HG02571 (cell line): ENCODE data around the gene YIF1B.

ENCODE experiments used
- ATAC-seq: cut with Tn5 transposase; IDR thresholded peaks from one replicate; pipeline ENCODE4 v1.9.1; 2021; ENCODE audit warnings: mild to moderate bottlenecking, moderate library complexity; ENCODE audit not compliant: unreplicated experiment

The YIF1B gene

DNA sequence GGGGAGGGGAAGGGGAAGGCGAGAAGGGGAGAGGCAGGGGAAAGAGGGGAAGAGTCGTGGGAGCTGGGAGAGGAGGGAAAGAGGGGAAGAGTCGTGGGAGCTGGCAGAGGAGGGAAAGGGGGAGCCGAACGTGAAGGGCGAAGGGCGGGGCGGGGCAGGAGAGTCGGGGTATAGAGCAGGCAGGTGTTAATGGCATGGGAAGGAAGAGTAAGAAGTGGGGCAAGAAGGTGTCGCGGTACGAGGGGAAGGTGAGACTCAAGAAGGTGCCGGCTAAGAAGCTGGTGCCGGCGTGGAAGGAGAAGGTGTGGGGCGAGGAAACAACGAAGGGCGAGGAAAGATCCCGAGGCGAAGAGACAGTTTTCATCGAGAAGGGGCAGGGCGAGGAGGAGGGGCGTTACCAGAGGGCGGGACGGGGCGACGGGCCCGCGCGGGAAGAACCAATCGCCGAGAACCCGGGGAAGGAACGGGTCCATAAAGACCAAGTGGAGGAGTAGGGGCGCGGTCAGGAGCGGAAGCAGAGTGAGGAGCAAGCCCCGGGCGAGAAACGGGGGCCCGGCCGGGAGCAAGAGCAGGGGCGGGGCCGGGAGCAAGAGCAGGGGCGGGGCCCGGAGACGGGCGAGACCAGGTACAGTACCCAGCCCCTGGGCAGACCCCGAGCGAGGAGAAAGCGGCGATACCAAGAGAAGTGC lies 20.3 kb upstream of the YIF1B start:
- peak; percentile 69 for ATAC-seq

DNA sequence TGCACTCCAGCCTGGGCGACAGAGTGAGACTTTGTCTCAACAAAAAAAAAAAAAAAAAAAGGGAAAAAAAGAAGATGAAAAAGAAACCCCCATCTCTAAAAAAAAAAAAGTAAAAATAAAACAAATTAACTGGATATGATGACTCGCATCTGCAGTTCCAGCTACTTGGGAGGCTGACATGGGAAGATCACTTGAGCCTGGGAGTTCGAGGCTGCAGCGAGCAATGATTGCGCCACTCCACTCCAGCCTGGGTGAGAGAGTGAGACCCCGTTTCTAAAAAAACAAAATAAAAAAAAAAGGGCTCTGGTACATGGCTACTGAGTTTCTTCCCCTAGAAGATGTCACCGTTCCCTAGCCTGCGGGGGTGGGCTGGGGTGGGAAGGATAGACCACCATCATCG lies 17.5 kb upstream of the YIF1B start:
- no peak for ATAC-seq

DNA sequence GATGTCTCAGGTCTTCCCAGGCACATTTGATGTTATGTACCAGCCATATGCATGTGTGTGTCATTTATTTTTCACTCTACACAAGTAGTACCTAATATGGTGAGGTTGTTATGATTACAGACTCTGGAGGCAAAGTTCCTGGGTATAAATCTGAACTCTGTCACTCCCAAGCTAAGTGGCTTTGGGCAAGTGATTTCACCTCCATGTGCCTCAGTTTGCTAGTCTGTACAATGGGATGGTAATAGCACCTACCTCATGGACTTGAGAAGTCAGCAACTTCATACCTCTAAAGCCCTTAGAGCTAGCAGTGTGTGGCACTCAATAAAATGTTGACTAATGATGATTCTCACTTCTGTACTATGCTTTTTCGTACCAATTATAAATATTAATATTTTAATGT lies 16.0 kb upstream of the YIF1B start:
- ATAC-seq = no peak

DNA sequence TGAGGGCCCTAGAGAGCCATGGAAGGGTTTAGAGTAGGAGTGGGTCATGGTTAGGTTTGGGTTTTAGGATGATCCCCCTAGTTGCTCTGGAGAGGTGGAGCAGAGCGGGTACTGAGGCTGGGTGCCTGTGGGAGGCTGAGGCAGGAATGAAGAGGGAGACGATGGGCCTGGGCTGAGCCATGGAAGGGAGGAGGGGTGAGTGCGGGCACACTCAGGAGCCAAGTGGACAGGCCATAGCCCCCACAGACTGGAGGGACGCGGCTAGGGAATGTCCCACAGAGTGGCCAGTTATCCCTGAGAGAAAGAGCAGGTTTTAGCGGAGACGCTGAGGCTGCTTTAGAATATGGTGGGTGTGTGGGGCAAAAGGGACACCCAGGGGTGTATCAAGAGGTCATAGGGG lies 13.9 kb upstream of the YIF1B start:
- ATAC-seq = no peak

DNA sequence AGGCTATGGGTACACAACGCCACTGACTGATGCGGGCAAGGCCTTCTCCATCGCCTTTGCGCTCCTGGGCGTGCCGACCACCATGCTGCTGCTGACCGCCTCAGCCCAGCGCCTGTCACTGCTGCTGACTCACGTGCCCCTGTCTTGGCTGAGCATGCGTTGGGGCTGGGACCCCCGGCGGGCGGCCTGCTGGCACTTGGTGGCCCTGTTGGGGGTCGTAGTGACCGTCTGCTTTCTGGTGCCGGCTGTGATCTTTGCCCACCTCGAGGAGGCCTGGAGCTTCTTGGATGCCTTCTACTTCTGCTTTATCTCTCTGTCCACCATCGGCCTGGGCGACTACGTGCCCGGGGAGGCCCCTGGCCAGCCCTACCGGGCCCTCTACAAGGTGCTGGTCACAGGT lies 10.8 kb upstream of the YIF1B start:
- ATAC-seq = no peak

DNA sequence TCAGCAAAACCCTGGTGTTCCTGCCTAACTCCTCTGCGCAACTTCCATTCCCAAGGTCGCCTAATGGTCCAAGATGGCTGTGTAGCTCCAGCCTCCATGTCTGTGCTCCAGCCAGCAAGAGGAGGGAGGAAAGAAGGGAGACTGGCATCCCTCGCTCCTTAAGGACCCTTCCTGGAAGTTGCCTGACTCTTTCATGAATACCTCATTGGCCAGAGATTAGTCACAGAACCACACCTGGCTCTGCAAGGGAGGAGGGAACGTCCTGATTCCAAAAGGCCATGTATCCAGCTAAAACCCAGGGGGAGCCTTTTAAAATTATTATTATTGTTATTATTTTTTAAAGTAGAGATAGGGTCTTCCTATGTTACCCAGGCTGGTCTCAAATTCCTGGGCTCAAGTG lies 8.7 kb upstream of the YIF1B start:
- ATAC-seq = no peak

DNA sequence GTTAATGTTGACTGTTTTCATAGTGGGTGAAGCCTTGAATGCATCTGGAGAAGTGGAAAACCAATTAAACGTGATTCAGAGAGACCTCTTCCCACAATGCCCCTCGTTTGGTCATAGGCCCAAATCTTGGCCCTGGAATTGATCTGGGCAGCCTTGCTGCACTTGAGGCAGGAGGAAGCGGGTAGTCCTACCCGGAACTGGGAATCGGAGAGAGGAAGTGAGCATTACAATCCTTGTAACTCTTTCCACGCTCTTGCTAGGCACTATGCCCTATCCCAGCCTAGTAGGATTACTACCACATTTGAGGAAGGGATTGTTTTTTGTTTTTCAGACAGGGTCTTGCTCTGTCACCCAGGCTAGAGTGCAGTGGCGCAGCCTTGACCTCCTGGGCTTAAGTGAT lies 7.5 kb upstream of the YIF1B start:
- ATAC-seq = no peak

DNA sequence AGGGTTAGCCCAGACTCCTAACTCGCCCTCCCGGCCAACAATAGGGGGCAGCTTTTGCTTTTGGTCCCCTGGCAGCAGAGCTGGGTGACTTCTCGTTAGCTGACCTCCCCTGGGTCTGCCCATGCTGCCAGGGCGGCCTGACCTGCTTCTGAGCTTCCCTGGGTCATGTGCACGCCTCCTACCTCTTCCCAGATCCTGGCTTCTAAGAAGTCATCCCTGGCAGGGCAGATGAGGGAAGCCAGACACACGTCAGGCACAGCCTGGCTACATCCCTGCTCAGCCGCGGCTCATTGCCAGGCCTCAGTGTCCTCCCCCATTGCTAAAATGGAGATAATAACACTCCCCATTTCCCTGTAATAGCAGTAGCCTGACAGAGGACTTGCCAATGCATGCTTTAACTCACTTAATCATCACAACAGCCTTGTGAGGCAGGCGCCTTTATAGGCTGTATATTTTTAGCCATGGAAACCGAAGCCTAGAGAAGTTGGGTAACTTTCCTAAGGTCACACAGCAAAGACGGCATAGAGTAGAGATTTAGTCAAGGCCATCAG lies 6.0 kb upstream of the YIF1B start:
- no peak for ATAC-seq

DNA sequence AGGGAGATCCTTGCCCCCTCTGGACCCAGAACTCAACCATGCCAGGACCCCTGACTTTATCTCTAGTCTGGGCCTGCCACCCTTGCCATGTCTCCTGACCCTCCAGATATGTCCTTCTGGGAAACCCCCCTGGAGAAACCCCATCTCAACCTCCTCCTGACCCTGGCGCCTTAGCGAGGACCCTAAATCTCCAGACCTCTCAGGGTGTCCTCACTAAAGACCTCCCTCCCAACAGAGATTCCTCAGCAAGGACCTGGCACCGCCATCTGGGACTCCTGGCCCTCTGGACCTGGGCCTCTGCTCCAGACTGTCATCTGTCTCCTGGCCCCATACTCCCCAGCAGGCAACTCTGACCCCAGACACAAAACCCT lies 5.2 kb upstream of the YIF1B start:
- no peak for ATAC-seq

DNA sequence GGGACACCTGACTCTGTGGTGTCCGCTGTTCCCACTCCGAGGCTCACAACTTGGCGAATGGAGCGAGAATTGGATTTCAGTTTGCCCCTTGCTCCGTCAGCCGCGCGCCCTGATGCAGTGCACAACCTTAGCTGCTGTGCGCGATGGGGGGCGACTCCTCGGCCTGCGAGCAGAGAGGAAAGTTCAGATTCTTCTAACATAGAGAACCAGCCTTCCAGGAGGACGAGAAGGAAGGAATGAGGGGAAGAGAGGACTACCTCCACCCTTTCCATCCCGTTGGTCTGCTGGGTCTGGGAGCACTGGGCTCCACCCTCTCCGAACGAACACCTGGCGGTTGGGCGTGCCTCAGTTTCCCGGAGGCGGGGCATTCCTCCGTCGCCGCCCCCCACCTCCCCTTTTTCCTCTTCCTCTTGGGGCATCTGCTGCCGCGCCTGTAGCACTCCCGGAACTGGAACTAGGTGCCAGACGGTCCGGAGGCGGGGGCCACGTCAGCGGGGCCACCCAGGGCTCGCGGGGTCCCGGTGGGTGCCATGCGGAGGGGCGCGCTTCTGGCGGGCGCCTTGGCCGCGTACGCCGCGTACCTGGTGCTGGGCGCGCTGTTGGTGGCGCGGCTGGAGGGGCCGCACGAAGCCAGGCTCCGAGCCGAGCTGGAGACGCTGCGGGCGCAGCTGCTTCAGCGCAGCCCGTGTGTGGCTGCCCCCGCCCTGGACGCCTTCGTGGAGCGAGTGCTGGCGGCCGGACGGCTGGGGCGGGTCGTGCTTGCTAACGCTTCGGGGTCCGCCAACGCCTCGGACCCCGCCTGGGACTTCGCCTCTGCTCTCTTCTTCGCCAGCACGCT lies 3.9 kb upstream of the YIF1B start, which contains the start of gene KCNK6:
Gene KCNK6 (plus strand): TSS at position 425 of the 838 bp plus-strand sequence. CDS start 106 bp downstream, at position 531.
- ATAC-seq = no peak

DNA sequence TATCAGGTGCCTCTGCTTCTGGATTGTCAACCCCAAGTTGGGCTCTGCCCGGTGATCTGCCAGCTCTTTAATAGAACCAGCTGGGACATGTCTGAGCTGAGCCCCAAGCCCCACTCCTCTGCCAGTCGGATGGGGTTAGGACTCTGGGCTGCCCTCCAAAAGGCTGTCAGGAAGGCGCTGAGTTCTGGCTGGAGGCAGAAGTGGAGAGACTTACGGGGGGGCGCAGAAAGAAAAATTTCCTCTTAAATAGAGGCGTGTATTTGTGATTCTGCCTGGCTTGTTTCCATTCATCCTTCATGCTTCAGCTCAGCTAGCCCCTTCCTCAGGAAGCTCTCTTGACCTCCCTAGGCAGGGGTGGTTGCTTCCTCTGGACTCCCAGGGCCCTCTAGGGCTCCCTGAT lies 2.9 kb upstream of the YIF1B start:
- ATAC-seq = no peak

DNA sequence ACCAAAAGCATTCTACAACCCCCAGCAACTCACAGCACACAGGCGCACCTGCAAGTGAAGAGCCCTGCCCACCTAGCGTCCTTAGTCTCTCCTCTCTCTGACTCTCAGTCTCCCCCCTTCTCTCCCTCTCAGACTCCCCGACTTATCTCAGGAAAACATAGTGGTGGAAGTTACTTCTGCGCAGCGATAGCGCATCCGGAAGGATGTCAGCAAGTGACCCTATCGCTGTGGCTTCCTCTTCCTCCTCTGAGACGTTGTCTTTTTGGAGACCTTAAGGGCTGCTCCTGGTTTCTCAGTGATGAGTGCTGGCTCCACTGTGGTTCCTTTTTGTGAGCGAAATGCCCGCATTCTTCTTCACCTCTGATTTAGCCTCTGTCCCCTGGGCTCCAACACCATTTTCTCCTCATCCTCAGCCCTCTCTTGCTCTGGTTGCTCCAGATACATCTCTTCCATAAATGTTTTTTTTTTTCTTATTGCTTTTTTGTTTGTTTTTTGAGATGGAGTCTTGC lies 1.4 kb upstream of the YIF1B start:
- no peak for ATAC-seq

DNA sequence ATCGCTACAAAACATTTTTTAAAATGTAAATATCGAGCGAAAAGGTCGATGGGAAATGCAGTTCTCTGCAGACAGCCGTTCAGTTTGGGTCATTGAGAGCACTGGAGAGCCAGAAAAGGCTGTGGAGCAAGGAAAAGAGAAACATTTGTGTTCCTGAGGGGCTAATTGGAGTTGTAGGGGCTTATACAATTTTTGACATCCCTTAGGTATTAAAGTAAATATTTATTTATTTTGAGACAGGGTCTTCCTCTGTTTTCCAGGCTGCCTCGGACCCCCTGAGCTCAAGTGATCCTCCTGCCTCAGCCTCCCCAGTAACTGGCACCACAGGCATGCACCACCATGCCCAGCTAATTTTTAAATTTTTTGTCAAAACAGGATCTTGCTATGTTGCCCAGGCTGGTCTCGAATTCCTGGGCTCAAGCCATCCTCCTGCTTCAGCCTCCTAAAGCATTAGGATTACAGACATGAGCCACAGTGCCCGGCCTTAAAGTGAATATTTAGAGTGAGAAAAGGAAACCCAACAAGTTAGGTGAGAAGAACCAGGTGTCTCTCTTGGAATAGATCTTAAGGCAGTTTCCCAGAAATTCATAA lies 825 bp upstream of the YIF1B start:
- no peak for ATAC-seq

DNA sequence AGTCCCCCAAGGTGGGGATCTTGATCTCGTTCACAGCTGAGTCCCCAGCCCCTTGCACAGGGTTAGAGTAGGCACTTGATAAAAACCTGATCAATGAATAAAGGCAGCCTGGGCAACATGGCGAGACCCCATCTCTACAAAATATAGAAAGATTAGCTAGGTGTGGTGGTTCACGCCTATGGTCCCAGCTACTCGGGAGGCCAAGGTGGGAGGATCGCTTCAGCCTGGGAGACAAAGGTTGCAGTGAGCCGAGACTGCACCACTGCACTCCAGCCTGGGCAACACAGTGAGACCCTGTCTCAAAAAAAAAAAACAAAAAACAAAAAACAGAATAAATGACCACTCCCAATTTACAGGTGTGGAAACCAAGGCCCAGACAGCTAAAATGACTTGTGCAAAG lies 4.8 kb downstream of the YIF1B start:
- no peak for ATAC-seq

DNA sequence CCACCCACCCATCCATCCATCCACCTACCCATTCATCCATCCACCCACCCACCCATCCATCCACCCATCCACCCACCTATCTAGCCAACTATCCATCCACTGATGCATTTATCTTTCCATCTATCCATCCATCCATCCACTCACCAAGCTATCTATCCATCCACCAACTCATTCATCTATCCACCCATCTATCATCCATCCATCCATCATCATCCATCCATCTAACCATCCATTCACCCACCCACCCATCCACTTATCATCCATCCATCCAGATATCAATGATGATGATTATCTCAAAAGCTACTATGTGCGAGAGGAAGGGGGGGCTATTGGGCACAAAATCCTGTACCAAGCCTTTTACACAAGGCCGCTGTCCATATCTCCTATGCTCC lies 5.5 kb downstream of the YIF1B start:
- no peak for ATAC-seq

DNA sequence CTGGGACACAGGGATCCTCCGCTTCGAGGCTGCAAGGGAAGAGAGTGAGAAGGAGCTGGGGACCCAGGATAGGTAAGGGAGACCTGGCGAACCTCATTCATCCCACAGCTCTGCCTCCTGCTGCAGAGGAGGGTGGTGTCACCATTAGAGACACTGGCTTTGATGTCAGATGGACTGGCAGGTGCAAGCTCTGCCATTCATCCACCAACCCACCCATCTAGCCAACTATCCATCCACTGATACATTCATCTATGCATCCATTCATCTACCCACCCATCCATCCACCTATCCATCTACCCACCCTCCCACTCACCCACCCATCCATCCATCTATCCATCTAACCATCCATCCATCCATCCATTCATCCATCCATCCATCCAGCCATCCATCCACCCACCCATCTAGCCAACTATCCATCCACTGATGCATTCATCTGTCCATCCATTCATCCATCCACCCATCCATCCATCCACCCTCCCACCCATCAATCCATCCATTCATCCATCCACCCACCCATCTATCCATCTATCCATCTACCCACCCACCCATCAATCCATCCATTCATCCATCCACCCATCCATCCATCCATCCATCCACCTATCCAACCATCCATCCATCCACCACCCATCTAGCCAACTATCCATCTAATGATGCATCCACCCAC lies 6.0 kb downstream of the YIF1B start:
- no peak for ATAC-seq

DNA sequence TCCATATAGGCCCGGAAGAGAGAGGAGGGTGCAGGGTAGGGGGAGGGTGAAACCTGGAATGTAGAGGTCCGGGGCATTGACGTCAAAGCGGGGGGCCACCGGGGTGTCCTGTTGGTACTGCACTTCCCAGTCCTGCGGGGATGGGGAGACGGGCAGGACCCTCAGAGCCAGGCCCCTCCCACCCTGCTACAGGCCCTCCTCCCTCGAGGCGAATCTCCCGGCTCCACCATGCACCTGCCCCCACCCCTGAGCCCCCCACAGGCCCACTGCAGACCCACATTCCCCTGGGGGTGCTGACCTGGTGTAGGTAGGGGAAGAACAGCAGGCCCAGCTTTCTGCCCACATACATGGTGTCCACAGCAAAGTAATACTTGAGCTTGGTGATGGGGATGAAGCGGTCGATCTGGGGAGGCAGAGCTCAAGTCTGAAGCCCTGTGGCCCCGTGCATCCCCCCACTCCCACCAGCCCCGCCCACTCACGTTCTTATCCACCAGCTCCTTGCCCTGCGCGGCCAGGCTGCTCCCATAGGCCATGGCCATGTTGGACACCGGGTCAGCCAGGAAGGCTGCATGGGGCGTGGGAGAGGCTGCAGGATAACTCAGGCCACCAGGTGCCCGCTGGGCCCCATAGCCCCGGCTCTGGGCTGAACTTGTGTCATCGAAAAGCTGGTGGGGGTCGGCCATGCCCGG lies 6.7 kb downstream of the YIF1B start:
- ATAC-seq = no peak

DNA sequence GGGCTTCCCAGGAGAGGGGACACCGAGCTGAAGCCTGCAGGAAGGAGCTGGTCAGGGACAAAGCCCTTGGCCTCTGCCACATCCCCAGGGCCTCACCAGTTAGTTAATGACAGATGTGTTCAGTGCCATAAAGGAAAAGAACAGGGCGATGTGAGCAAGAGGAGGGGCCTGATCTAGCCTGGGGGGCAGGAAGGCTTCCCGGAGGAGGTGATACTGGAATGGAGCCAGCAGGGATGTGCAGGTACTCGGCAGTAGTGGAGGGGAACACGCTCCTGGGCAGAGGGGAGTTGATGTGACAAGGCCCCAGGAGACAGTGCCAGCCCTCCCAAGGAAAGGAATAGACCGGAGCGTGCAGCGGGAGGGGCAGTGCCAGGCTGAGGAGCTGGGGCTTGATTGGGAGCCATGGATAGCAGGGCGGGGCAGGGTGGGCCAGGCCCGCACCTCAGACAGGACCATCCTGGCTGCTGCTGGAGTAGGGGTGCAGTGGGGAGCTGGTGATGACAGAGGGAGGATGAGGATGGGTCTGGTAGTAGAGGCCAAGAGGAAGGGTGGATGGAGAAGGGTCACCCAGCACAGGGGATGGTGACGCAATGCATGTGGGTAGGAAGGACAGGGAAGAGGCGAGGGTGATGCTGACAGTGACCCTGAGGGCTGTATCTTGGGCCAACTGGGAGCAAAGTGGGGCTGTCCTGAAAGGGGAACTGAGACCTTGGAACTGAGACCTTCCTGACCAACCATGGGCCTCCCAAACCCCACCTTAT lies 7.6 kb downstream of the YIF1B start:
- ATAC-seq = no peak

DNA sequence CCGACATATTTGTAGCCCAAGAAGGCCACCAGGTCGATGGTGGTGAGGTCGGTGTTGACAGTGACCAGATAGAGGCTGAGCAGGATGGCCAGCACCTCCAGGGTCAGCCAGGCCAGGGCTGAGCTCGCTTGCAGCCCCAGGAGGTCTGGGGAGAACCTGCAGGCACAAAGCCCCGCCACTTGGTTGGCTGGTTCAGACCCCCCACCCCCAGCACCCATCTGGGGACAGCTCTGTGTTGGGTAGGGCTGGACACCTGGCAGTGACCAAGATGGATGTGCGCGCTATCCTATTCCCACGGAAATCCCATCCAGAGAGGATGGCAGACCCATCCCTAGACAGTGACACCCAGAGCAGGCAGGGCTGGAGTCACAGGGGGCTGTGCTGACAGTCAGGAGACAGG lies 8.2 kb downstream of the YIF1B start:
- ATAC-seq = no peak

DNA sequence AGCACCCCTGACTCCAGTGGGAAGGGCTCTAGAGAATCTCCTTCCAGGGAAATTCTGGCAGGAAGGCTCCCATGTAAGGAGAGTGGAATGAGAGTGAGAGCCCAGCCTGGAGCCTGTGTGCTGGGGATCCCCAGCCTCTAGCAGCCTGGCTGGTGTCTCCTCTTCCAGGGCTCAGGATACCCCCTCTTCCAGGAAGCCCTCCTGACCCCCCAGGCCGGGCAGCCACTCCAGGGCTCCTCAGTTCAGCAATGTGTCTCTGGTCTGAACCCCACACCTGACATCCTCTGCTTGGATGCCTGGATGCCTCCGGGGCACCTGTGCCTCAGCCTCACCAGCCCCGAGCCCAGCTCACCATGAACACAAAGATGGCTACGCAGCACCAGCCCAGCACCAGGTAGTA lies 8.7 kb downstream of the YIF1B start:
- ATAC-seq = no peak
